ENCODE results near the gene PSMG2. TPM values are rescaled to one million over a fixed set of nuclear protein-coding genes. Genes with fewer than 3 reads are reported as not detected.

PSMG2 gene
- total and polyA plus RNA-seq, 2 of the 13 experiments (the other 11 are each of a cell fraction or from before 2014, with no cell fraction given) = 53.4 to 94.8 TPM

DNA sequence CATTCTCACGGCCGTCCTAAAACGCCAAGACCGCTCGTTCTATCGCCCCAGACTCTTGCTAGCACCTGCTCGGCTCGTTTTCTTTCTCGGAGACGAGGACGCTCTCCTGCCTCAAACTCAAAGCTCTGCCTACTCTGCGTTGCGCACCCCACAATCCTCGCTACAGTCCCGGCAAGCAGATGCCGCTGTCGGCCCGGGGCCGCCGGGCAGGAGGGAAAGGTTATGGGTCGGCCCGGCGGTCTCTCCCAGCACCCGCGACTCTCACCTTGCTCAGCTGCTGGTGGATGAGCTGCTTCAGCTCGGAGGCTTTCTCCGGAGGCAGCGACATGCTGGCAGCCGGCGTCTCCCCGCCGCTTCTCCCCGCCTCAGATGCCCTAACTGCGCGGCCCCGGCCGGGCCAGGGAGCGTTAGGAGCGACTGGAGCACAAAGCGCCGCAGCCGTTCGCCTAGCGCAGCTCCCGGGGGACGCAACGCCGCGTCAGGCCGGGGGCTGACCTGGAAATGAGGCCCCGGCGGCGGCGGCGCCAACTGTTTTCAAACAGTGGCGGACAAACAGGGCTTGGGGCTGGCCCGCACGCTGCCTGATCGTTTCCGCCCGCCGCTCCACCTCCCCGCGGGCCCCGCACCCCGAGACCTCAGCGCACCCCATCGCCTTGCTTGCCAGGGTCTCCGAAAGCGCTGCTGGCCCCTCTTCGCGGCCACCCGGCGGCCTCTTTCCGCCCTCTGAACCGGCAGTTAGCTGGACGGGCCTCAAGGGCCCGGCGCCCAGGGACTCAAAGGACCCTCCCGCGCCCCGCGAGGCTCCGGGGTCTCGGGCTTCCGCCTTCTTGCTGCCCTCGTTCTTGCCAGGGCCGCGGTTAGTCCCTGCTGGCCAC is at the start of gene PSMG2, which contains the start of gene CEP76 (continued):
- TF ChIP-seq, protein P1, sequence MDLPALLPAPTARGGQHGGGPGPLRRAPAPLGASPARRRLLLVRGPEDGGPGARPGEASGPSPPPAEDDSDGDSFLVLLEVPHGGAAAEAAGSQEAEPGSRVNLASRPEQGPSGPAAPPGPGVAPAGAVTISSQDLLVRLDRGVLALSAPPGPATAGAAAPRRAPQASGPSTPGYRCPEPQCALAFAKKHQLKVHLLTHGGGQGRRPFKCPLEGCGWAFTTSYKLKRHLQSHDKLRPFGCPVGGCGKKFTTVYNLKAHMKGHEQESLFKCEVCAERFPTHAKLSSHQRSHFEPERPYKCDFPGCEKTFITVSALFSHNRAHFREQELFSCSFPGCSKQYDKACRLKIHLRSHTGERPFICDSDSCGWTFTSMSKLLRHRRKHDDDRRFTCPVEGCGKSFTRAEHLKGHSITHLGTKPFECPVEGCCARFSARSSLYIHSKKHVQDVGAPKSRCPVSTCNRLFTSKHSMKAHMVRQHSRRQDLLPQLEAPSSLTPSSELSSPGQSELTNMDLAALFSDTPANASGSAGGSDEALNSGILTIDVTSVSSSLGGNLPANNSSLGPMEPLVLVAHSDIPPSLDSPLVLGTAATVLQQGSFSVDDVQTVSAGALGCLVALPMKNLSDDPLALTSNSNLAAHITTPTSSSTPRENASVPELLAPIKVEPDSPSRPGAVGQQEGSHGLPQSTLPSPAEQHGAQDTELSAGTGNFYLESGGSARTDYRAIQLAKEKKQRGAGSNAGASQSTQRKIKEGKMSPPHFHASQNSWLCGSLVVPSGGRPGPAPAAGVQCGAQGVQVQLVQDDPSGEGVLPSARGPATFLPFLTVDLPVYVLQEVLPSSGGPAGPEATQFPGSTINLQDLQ (CRISPR knock-in tag; IDR thresholded peaks at IDR 0.05) = no peak
- TF ChIP-seq, protein P2, sequence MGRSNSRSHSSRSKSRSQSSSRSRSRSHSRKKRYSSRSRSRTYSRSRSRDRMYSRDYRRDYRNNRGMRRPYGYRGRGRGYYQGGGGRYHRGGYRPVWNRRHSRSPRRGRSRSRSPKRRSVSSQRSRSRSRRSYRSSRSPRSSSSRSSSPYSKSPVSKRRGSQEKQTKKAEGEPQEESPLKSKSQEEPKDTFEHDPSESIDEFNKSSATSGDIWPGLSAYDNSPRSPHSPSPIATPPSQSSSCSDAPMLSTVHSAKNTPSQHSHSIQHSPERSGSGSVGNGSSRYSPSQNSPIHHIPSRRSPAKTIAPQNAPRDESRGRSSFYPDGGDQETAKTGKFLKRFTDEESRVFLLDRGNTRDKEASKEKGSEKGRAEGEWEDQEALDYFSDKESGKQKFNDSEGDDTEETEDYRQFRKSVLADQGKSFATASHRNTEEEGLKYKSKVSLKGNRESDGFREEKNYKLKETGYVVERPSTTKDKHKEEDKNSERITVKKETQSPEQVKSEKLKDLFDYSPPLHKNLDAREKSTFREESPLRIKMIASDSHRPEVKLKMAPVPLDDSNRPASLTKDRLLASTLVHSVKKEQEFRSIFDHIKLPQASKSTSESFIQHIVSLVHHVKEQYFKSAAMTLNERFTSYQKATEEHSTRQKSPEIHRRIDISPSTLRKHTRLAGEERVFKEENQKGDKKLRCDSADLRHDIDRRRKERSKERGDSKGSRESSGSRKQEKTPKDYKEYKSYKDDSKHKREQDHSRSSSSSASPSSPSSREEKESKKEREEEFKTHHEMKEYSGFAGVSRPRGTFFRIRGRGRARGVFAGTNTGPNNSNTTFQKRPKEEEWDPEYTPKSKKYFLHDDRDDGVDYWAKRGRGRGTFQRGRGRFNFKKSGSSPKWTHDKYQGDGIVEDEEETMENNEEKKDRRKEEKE (IDR thresholded peaks at IDR 0.05) = no peak
- TF ChIP-seq, protein P3, sequence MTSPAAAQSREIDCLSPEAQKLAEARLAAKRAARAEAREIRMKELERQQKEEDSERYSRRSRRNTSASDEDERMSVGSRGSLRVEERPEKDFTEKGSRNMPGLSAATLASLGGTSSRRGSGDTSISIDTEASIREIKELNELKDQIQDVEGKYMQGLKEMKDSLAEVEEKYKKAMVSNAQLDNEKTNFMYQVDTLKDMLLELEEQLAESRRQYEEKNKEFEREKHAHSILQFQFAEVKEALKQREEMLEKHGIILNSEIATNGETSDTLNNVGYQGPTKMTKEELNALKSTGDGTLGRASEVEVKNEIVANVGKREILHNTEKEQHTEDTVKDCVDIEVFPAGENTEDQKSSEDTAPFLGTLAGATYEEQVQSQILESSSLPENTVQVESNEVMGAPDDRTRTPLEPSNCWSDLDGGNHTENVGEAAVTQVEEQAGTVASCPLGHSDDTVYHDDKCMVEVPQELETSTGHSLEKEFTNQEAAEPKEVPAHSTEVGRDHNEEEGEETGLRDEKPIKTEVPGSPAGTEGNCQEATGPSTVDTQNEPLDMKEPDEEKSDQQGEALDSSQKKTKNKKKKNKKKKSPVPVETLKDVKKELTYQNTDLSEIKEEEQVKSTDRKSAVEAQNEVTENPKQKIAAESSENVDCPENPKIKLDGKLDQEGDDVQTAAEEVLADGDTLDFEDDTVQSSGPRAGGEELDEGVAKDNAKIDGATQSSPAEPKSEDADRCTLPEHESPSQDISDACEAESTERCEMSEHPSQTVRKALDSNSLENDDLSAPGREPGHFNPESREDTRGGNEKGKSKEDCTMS (CRISPR knock-in tag; conservative IDR thresholded peaks at IDR 0.05) = no peak
- peak; percentile 71; the same call in 1 of the 2 replicates for TF ChIP-seq ZSCAN30 (CRISPR knock-in tag; IDR thresholded peaks at IDR 0.05)
- TF ChIP-seq PCBP2 (optimal IDR thresholded peaks at IDR 0.05; ENCODE audit: low read depth, low read length, poor library complexity, severe bottlenecking) = no peak
- TF ChIP-seq ZFP1 (CRISPR knock-in tag; IDR thresholded peaks at IDR 0.05) = no peak; the same call in 1 of the 2 replicates
- TF ChIP-seq ZNF589 (CRISPR knock-in tag; conservative IDR thresholded peaks at IDR 0.05) = no peak
- TF ChIP-seq, protein P4, sequence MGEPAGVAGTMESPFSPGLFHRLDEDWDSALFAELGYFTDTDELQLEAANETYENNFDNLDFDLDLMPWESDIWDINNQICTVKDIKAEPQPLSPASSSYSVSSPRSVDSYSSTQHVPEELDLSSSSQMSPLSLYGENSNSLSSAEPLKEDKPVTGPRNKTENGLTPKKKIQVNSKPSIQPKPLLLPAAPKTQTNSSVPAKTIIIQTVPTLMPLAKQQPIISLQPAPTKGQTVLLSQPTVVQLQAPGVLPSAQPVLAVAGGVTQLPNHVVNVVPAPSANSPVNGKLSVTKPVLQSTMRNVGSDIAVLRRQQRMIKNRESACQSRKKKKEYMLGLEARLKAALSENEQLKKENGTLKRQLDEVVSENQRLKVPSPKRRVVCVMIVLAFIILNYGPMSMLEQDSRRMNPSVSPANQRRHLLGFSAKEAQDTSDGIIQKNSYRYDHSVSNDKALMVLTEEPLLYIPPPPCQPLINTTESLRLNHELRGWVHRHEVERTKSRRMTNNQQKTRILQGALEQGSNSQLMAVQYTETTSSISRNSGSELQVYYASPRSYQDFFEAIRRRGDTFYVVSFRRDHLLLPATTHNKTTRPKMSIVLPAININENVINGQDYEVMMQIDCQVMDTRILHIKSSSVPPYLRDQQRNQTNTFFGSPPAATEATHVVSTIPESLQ (CRISPR knock-in tag; conservative IDR thresholded peaks at IDR 0.05) = no peak
- no peak for TF ChIP-seq HMGA1 (CRISPR knock-in tag; conservative IDR thresholded peaks at IDR 0.05)
- no peak for TF ChIP-seq TCF12 (IDR thresholded peaks at IDR 0.05)
- no peak for TF ChIP-seq TCF12 (CRISPR knock-in tag; IDR thresholded peaks at IDR 0.05)
- TF ChIP-seq, protein P5, sequence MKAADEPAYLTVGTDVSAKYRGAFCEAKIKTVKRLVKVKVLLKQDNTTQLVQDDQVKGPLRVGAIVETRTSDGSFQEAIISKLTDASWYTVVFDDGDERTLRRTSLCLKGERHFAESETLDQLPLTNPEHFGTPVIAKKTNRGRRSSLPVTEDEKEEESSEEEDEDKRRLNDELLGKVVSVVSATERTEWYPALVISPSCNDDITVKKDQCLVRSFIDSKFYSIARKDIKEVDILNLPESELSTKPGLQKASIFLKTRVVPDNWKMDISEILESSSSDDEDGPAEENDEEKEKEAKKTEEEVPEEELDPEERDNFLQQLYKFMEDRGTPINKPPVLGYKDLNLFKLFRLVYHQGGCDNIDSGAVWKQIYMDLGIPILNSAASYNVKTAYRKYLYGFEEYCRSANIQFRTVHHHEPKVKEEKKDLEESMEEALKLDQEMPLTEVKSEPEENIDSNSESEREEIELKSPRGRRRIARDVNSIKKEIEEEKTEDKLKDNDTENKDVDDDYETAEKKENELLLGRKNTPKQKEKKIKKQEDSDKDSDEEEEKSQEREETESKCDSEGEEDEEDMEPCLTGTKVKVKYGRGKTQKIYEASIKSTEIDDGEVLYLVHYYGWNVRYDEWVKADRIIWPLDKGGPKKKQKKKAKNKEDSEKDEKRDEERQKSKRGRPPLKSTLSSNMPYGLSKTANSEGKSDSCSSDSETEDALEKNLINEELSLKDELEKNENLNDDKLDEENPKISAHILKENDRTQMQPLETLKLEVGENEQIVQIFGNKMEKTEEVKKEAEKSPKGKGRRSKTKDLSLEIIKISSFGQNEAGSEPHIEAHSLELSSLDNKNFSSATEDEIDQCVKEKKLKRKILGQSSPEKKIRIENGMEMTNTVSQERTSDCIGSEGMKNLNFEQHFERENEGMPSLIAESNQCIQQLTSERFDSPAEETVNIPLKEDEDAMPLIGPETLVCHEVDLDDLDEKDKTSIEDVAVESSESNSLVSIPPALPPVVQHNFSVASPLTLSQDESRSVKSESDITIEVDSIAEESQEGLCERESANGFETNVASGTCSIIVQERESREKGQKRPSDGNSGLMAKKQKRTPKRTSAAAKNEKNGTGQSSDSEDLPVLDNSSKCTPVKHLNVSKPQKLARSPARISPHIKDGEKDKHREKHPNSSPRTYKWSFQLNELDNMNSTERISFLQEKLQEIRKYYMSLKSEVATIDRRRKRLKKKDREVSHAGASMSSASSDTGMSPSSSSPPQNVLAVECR (CRISPR knock-in tag; IDR thresholded peaks at IDR 0.05; ENCODE audit: borderline replicate concordance) = peak; percentile 95
- TF ChIP-seq RAD51 (IDR thresholded peaks at IDR 0.05; ENCODE audit: borderline replicate concordance) = no peak
- TF ChIP-seq ZNF501 (CRISPR knock-in tag; IDR thresholded peaks at IDR 0.05) = peak; percentile 71

Measured in HepG2 (cell line).